Loucy (cell line): ENCODE data around the gene TBC1D22A.

ENCODE experiments used
- H2AFZ ChIP-seq: fragments of 200-600 bp; sonication (generic); 2 replicates; pipeline ENCODE4 v1.6.0; 2016; ENCODE audit warnings: antibody characterized with exemption, mild to moderate bottlenecking, low read length, moderate library complexity
- H3F3A ChIP-seq: fragments of 200-600 bp; 2 replicates; pipeline ENCODE4 v1.6.0; 2016; ENCODE audit warnings: antibody characterized with exemption, low read depth, mild to moderate bottlenecking
- H3K27me3 ChIP-seq: fragments of 200-600 bp; sonication (generic); 2 replicates; pipeline ENCODE4 v1.6.1; 2014; ENCODE audit warnings: low read length, mild to moderate bottlenecking; ENCODE audit not compliant: insufficient read depth, poor library complexity, severe bottlenecking
- H3K36me3 ChIP-seq: fragments of 200-600 bp; sonication (generic); 2 replicates; pipeline ENCODE4 v1.6.1; 2016; ENCODE audit warnings: low read length; ENCODE audit not compliant: insufficient read depth
- H3K4me1 ChIP-seq: fragments of 200-600 bp; sonication (generic); 2 replicates; pipeline ENCODE4 v1.5.1; 2014; ENCODE audit warnings: low read length, mild to moderate bottlenecking; ENCODE audit not compliant: insufficient read depth, poor library complexity, severe bottlenecking
- H3K4me2 ChIP-seq: fragments of 200-600 bp; sonication (generic); 2 replicates; pipeline ENCODE4 v1.6.0; 2014; ENCODE audit warnings: antibody characterized with exemption, low read length, low read depth, mild to moderate bottlenecking; ENCODE audit not compliant: poor library complexity, severe bottlenecking
- H3K4me3 ChIP-seq: fragments of 200-600 bp; sonication (generic); 2 replicates; pipeline ENCODE4 v1.5.1; 2014; ENCODE audit warnings: low read length, mild to moderate bottlenecking, mixed read lengths; ENCODE audit not compliant: poor library complexity, severe bottlenecking
- H3K79me2 ChIP-seq: fragments of 200-600 bp; sonication (generic); 2 replicates; pipeline ENCODE4 v1.6.1; 2014; ENCODE audit warnings: low read length; ENCODE audit not compliant: insufficient read depth
- H3K9ac ChIP-seq: fragments of 200-600 bp; sonication (generic); 2 replicates; pipeline ENCODE4 v1.6.0; 2014; ENCODE audit warnings: mild to moderate bottlenecking, low read depth, low read length, moderate library complexity; ENCODE audit not compliant: poor library complexity, severe bottlenecking
- H3K9me2 ChIP-seq: fragments of 200-600 bp; sonication (generic); replicated peaks from 2 replicates; pipeline ENCODE4 v1.6.1; 2016; ENCODE audit warnings: low read depth, low read length, mixed read lengths
- H3K9me3 ChIP-seq: fragments of 200-600 bp; sonication (generic); 2 replicates; pipeline ENCODE4 v1.6.1; 2014; ENCODE audit warnings: mild to moderate bottlenecking, antibody characterized with exemption, low read length, low read depth; ENCODE audit not compliant: insufficient read depth
- H4K20me1 ChIP-seq: fragments of 200-600 bp; sonication (generic); 2 replicates; pipeline ENCODE4 v1.6.0; 2014; ENCODE audit warnings: antibody characterized with exemption, low read length, mild to moderate bottlenecking; ENCODE audit not compliant: insufficient read depth, poor library complexity, severe bottlenecking
- EZH2phosphoT487 ChIP-seq: fragments of 200-600 bp; IDR thresholded peaks from 2 replicates; pipeline ENCODE4 v1.6.1; 2018; ENCODE audit warnings: antibody characterized with exemption, mild to moderate bottlenecking, moderate library complexity, borderline replicate concordance
- TF ChIP-seq, protein P1 (sequence below): fragments of 200-600 bp; sonication (generic); conservative IDR thresholded peaks from 2 replicates; pipeline ENCODE4 v1.5.1; 2014; ENCODE audit warnings: mild to moderate bottlenecking, antibody characterized with exemption, low read length

The TBC1D22A gene

DNA sequence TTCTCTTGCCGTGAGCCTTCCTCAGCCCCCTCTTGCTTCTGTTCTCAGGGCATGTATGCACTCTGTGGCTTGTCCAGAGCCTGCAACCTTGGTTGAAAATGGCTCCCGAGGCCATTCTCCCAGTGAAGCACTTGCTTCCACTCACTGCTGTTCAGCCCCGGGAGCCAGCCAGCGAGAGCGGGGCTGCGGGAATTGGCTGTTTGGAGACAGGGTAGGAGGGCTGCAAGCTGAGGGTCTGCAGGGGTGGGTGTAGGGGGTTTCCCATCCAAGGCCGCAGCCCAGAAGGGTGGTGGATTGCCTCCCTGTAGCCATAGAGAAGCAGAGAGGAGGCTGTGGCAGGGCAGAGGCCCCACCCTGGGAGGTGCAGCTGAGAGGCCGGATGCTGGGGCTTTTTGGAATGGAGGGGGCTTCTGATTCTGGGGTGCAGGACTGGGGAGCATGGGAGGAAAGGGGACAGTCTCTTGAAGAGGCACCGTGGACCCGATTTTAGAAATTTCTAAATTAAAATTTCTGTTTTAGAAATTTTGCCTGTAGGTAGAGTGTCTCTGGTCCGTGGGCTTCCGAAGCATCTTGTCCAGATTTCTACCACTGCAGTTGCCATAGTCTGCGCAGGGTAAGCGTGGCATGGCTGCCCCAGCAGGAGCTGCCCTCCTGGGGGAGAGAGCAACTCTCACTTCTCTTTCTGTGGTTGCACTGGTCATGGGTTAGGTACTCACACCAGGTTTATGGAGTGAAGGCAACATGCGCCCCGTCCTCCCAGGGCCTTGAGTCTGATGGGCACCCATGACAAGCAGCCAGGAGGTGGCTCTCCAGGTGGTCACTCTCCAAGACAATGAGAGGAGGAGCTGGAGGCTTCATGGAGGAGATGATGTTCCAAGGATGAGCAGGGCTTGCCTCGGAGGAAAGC, 100.2 kb downstream of the TBC1D22A start:
- no peak overlapping the region for H3K9ac ChIP-seq
- TF ChIP-seq, protein P1, sequence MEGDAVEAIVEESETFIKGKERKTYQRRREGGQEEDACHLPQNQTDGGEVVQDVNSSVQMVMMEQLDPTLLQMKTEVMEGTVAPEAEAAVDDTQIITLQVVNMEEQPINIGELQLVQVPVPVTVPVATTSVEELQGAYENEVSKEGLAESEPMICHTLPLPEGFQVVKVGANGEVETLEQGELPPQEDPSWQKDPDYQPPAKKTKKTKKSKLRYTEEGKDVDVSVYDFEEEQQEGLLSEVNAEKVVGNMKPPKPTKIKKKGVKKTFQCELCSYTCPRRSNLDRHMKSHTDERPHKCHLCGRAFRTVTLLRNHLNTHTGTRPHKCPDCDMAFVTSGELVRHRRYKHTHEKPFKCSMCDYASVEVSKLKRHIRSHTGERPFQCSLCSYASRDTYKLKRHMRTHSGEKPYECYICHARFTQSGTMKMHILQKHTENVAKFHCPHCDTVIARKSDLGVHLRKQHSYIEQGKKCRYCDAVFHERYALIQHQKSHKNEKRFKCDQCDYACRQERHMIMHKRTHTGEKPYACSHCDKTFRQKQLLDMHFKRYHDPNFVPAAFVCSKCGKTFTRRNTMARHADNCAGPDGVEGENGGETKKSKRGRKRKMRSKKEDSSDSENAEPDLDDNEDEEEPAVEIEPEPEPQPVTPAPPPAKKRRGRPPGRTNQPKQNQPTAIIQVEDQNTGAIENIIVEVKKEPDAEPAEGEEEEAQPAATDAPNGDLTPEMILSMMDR, result no peak
- TF ChIP-seq EZH2phosphoT487, result no peak
- H3K4me3 ChIP-seq, result no peak overlapping the region
- peaks cover 4% of the 10 kb centered on the region; the same call in 1 of the 2 replicates for H3K36me3 ChIP-seq
- H2AFZ ChIP-seq, result no peak overlapping the region
- H3K9me3 ChIP-seq, result no peaks in the 10 kb centered on the region
- H3K9me2 ChIP-seq, result no peaks in the 10 kb centered on the region
- no peaks in the 10 kb centered on the region for H3K4me1 ChIP-seq
- H3K4me2 ChIP-seq, result no peak overlapping the region
- no peaks in the 10 kb centered on the region for H3F3A ChIP-seq
- H4K20me1 ChIP-seq, result no peaks in the 10 kb centered on the region
- no peaks in the 10 kb centered on the region; the same call in 1 of the 2 replicates for H3K79me2 ChIP-seq
- no peaks in the 10 kb centered on the region for H3K27me3 ChIP-seq

DNA sequence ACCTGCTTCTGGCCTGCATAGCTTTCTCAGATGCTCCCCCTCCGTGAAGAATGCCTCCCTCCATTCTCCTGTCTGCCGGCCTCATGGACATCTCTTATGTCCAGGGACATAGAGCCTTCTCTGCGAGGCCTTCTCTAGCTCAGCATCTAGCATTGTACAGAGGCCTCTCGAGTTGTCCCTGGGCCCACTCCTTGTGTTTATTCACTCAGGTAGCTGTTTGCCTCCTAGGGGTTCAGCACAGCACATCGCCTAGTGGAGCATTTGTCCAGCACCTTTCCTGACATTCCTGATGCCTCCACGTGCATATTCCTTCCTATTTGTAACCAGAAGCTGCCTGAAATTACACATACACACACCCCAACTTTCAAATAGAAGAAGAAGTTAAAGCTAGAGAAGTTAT, 101.3 kb downstream of the TBC1D22A start:
- no peaks in the 10 kb centered on the region for H3K27me3 ChIP-seq
- no peaks in the 10 kb centered on the region; the same call in 1 of the 2 replicates for H3K79me2 ChIP-seq
- H3K36me3 ChIP-seq, result peaks cover 4% of the 10 kb centered on the region; the same call in 1 of the 2 replicates
- no peak overlapping the region for H3K4me2 ChIP-seq
- no peaks in the 10 kb centered on the region for H3F3A ChIP-seq
- no peaks in the 10 kb centered on the region for H3K4me1 ChIP-seq
- TF ChIP-seq EZH2phosphoT487, result no peak
- TF ChIP-seq, protein P1, result no peak
- no peaks in the 10 kb centered on the region for H3K9me3 ChIP-seq
- no peak overlapping the region for H3K9ac ChIP-seq
- no peak overlapping the region for H3K4me3 ChIP-seq
- H4K20me1 ChIP-seq, result no peaks in the 10 kb centered on the region
- H2AFZ ChIP-seq, result no peak overlapping the region
- H3K9me2 ChIP-seq, result no peaks in the 10 kb centered on the region

DNA sequence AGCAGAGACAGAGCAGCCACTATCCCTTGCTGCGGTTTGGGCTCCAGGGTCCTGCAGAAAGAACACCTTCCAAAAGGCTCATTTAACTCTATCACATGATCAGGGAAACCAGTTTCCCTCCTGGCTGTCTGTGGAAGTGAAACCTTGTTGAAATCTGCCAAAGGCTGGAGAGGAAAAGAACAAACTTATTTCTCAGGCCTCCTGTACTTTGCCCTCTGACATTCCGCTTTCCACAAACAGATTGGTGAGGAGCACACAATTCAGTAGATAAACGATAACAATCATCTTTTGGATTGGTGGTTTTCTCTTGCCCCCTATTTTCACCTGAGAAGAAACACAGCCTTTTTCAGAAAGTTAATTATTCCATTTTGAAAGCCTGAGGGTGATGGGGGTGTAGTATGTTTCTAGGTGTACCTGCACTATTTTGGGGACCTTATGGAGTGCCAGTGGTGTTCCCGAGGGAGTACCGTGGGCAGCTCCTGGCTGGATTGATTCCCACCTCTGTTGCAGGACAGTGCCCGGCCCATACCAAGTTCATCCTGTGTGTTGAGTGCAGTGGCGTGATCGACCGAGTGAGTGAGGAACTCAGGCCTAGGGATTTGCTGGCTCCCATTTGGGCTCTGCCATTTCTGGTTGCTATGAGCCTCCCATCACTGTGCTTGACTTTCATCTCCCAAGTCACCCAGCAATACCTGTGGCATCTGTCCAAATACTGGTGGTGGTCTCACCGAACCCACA, 102.0 kb downstream of the TBC1D22A start:
- H3K4me1 ChIP-seq, result no peaks in the 10 kb centered on the region
- no peak for TF ChIP-seq EZH2phosphoT487
- TF ChIP-seq, protein P1, result no peak
- H3K4me2 ChIP-seq, result no peak overlapping the region
- H3K9ac ChIP-seq, result no peak overlapping the region
- H3K27me3 ChIP-seq, result no peaks in the 10 kb centered on the region
- no peaks in the 10 kb centered on the region for H3F3A ChIP-seq
- H3K4me3 ChIP-seq, result no peak overlapping the region
- H2AFZ ChIP-seq, result no peak overlapping the region
- H3K9me3 ChIP-seq, result no peaks in the 10 kb centered on the region
- no peaks in the 10 kb centered on the region for H4K20me1 ChIP-seq
- H3K9me2 ChIP-seq, result no peaks in the 10 kb centered on the region
- H3K36me3 ChIP-seq, result peaks cover 4% of the 10 kb centered on the region; the same call in 1 of the 2 replicates
- no peaks in the 10 kb centered on the region; the same call in 1 of the 2 replicates for H3K79me2 ChIP-seq
